ENCODE data around the gene CD151. TPM values are rescaled to one million over a fixed set of nuclear protein-coding genes. Genes with fewer than 3 reads are reported as not detected.

The CD151 gene
- total RNA-seq, 2 experiments from 2014 or later = 23.1 to 54.9 TPM

DNA sequence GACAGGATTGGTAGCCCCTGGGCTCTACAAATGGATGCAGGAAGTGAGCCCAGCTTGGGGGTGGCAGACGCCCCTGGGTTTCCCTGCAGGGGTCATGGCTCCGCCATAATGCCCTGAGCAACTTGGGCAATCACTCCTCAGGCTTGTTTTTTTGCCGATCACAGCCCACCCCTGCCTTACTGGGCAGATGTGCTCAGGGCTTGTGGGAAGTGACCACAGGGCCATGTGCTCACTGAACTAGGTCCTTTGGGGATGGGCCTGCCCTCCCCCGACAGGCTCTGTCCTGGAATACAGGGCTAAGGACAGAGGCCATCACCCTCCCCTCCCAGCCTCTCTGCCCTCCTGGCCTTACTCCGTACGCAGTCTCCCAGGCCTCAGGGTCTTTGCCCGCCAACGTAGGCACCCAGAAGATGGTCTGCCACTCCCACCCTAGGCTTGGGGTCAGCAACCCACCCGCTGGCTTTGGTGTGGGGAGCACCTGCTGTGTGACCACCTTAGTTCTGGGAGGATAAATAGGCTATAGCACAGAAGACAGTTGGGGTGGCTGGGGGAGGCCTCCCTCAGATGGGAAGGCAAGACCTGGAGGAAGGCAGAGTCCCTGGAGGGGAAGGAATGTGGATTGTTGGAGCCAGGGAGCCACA lies 19.2 kb upstream of the CD151 start:
- ATAC-seq (no peak), DNase-seq (no peak)
- H3K4me3 Mint-ChIP-seq = no peak overlapping the region
- peaks cover 27% of the 10 kb centered on the region for H3K4me1 Mint-ChIP-seq
- no peaks in the 10 kb centered on the region for H3K9me3 Mint-ChIP-seq (ENCODE audit: low read depth)
- H3K36me3 Mint-ChIP-seq = peaks cover 24% of the 10 kb centered on the region
- CTCF ChIA-PET = interaction anchor here (0.9 kb wide), 1 partner anchor 12 kb away, joined by 3 read pairs; no protein-coding TSS in a partner anchor
- peak overlapping the region; percentile 39 for H3K27ac Mint-ChIP-seq
- no peaks in the 10 kb centered on the region for H3K27me3 Mint-ChIP-seq

DNA sequence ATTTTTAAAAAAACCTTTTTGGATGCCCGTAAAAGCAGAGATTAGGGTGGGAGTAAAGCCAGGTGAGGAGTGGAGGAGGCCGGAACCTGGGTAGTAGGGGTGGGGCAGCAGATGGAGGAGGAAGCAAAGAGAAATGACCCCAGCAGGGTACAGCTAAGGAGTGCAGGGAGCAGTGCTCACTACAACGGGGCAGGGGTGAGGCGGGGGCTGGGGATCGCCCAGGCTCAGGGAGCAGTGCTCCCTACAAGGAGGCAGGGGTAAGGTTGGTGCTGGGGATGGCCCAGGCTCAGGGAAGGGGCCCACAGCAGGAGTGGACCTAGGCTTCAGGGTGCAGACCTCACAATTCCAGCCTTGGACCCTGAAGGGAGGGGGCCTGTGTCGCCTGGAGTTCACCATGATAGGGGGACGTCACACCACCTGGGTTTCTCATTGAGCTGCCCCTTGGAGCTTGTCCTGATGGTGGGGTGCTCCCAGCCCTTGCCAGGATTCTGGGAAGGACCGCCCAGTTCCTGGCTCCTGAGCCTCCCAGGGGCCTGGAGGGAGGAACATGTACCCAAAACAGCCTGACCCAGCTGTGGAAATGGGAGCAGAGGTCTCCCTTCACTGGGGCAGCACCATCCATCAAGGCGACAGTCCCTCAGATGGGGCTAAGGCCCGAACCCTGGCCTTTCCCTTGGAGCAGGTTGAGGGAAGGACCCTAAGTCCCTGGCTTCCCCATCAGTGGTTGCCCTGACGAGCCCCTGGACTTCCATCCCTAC lies 16.9 kb upstream of the CD151 start:
- ATAC-seq = no peak
- Mint-ChIP-seq H3K27me3 (no peaks in the 10 kb centered on the region), H3K9me3 (ENCODE audit: low read depth) (no peaks in the 10 kb centered on the region), H3K4me1 (peaks cover 24% of the 10 kb centered on the region), H3K4me3 (no peak overlapping the region), H3K36me3 (peaks cover 24% of the 10 kb centered on the region), H3K27ac (no peak overlapping the region)
- no peak for DNase-seq
- CTCF ChIA-PET = interaction anchor here (0.9 to 1.1 kb wide), 2 partner anchors 10 to 25 kb away, joined by 3 to 4 read pairs; no protein-coding TSS in a partner anchor

DNA sequence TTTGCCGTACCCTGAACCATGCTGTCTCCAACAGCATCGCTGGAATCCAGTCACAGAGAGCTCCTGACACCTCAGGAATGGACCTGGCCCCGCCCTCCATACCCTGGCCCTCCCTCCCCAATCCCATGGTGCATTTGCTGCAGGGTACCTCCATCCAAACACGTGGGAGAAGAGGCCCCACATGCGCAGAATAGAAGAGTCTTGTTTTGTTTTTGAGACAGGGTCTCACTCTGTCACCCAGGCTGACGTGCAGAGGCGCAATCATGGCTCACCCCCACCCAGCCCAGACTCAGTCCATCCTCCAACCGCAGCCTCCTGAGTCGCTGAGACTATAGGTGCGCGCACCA lies 16.3 kb upstream of the CD151 start:
- Mint-ChIP-seq H3K4me3 (no peak overlapping the region), H3K4me1 (peaks cover 23% of the 10 kb centered on the region), H3K36me3 (peaks cover 18% of the 10 kb centered on the region), H3K9me3 (ENCODE audit: low read depth) (no peaks in the 10 kb centered on the region), H3K27me3 (no peaks in the 10 kb centered on the region), H3K27ac (no peak overlapping the region)
- ATAC-seq (no peak), DNase-seq (no peak)
- CTCF ChIA-PET = interaction anchor here (0.9 to 1.1 kb wide), 2 partner anchors 10 to 24 kb away, joined by 3 to 4 read pairs; no protein-coding TSS in a partner anchor

DNA sequence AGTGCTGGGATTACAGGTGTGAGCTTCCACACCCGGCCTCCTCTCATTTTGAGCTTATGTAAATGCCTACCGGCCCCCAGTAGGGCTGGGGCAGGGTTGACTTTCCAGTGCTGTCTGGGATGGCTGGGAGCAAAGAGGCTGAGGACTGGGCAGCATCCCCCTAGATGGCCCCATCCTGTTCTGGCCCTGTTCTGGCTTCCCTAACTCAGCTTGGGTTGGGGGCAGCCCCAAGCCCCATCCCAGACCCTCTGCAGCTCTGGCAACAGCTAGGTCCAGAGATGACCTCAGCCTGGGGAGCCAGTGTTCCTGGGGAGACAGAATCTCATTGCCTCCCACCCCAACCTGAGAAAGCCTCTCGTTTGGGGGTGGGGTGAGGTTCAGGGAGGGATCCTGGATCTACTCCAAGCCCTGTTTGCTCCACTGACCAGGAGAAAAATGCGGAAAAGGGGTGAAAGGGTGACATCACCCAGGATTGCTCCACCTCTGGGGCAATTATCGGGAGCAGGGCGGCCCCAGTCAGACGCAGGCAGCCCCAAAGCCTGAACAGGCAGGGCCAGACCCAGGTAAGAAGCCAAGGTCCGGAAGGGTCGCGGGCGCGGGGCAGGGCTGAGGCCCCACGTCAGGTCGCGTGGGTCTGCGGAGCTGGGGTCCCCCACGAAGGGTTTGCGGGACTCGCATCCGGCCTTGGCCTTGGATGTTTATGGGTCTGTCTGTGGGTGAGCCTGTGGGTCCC lies 14.2 kb upstream of the CD151 start, which contains the start of gene PNPLA2:
TSS of gene PNPLA2 (plus strand) at position 519 of the 733 bp plus-strand sequence. CDS start 805 bp downstream, outside the sequence.
- H3K36me3 Mint-ChIP-seq = peaks cover 3% of the 10 kb centered on the region
- H3K4me3 Mint-ChIP-seq = peak within 1 kb of the TSS; percentile 73
- DNase-seq (peak; percentile 56), ATAC-seq (no peak)
- H3K27ac Mint-ChIP-seq = peak within 1 kb of the TSS; percentile 78
- CTCF ChIA-PET = interaction anchor here (1.2 to 2.8 kb wide), 7 partner anchors 10 to 233 kb away, joined by 3 to 12 read pairs (median 5); partner anchors contain the start of genes CRACR2B, POLR2L, RPLP2 and TSPAN4
- H3K9me3 Mint-ChIP-seq (ENCODE audit: low read depth) = no peaks in the 10 kb centered on the region
- no peaks in the 10 kb centered on the region for H3K27me3 Mint-ChIP-seq
- H3K4me1 Mint-ChIP-seq = peaks cover 12% of the 10 kb centered on the region

DNA sequence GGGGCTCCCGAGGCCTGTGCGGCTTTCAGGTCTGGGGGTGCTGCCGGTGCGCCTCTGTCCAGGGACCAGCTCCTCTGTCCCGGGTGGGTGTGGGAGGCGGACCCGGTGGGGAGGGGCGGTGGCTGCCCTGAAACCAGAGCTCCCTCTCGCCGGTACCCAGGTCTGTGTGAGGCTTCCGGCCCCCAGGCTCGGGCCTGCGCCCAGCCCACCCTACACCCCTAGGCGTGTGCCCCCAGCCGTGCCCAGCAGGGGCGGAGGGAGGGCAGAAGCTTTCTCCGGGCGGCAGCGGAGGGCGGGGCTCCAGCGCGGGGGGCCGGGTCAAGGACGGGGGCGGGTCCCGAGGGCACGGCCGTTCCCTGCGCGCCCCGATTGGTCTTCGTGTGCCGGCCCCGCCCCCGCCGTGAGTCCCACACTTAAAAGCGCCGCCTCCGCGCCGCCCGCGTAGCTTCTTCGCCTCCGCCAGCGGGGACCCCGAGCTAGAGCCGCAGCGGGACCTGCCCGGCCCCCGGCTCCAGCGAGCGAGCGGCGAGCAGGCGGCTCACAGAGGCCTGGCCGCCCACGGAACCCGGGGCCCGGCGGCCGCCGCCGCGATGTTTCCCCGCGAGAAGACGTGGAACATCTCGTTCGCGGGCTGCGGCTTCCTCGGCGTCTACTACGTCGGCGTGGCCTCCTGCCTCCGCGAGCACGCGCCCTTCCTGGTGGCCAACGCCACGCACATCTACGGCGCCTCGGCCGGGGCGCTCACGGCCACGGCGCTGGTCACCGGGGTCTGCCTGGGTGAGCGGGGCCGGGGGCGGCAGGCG lies 13.4 kb upstream of the CD151 start:
- H3K36me3 Mint-ChIP-seq = no peaks in the 10 kb centered on the region
- H3K4me1 Mint-ChIP-seq = peaks cover 12% of the 10 kb centered on the region
- H3K9me3 Mint-ChIP-seq (ENCODE audit: low read depth) = no peaks in the 10 kb centered on the region
- CTCF ChIA-PET = interaction anchor here (0.8 to 2.8 kb wide), 7 partner anchors 9 to 232 kb away, joined by 3 to 12 read pairs (median 5); partner anchors contain the start of genes CRACR2B, POLR2L, RPLP2 and TSPAN4
- H3K27ac Mint-ChIP-seq = peak overlapping the region; percentile 78
- peak; percentile 94 for DNase-seq
- ATAC-seq = peak; percentile 81
- H3K4me3 Mint-ChIP-seq = peak overlapping the region; percentile 73
- no peaks in the 10 kb centered on the region for H3K27me3 Mint-ChIP-seq

DNA sequence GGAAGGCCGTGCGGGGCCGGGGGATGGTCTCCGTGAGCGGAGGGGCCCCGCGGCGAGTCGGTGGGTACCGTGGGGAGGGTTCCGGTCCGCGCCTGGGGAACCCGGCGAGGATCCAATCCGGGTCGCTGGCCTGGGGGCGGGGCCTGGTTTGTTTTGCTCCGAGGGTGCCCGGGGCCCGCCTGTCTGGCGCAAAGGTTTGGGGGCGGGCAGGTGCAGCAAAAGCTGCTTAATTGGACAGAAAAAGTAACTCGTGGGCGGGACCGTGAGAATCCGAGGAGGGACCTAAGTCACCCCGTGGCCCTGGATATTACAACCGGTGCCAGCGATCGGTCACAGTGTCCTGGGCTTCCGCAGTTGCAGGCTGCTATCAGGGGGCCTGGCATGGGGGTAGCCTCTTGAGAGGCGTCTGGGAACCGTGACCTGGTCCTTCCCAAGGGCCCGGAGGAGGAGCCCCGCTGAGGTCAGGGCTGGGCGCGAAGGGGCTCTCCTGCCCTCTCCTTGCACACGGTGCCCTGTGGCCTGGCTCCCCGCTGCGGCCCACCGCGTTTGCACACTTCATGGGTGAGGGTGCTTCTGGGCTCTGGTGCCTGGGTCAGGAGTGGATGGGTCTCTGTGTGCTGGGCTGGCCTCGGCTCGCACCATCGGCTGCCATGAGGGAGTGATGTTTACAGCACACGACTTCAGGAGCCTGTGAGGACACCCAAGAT lies 12.7 kb upstream of the CD151 start:
- no peaks in the 10 kb centered on the region for H3K9me3 Mint-ChIP-seq (ENCODE audit: low read depth)
- no peaks in the 10 kb centered on the region for H3K36me3 Mint-ChIP-seq
- H3K4me1 Mint-ChIP-seq = peaks cover 12% of the 10 kb centered on the region
- peak; percentile 97 for DNase-seq
- CTCF ChIA-PET = interaction anchor here (0.7 to 2.8 kb wide), 7 partner anchors 10 to 231 kb away, joined by 3 to 12 read pairs (median 3); partner anchors contain the start of genes POLR2L, RPLP2 and TSPAN4
- H3K27me3 Mint-ChIP-seq = no peaks in the 10 kb centered on the region
- ATAC-seq = peak; percentile 77
- H3K27ac Mint-ChIP-seq = peak overlapping the region; percentile 78
- H3K4me3 Mint-ChIP-seq = peak overlapping the region; percentile 73

DNA sequence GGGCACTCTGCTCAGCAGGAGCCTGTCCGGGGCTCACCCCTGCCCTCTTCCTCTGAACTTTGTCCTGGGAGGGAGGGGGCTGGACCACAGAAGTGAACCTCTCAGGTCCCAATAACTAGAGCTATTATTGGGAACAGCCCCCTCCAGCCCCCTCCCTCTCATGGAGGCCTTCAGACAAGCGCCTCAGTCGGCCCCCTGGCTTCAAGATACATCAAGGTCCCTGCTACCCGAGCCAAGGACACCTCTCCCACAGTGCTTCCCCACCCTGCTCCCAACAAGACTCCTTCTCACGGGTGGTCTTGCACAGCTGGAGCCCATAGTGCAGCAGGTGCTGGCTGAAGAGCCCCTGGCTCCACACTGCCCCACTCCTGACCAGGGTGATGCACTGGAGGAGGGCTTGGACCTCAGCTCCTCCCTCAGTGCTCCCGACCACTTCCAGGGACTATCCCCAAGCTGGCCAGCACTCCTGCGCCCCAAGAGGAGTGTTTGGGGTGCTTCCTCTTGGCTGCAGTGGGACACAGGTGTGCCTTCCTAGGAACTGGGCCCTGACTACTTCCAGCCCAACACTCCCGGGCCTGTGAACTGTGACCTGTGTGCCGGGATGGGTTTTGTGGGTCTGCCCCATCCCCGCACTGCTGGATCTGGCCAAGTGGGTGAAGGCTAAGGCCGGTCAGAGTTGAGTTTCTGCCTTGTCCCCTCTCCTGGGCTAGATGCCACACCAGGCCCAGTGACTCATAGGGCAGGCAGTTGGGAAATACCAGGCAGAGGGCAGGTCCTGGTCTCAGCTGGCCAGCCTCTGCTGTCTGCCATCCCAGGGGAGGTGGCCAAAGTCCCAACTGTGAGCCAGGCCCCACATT lies 11.9 kb upstream of the CD151 start:
- Mint-ChIP-seq H3K9me3 (ENCODE audit: low read depth) (no peaks in the 10 kb centered on the region), H3K36me3 (no peaks in the 10 kb centered on the region), H3K27me3 (no peaks in the 10 kb centered on the region), H3K27ac (peak overlapping the region; percentile 65), H3K4me1 (peaks cover 12% of the 10 kb centered on the region), H3K4me3 (peak overlapping the region; percentile 73)
- no peak for ATAC-seq
- no peak for DNase-seq
- CTCF ChIA-PET = interaction anchor here (0.7 to 1.8 kb wide), 3 partner anchors 9 to 18 kb away, joined by 3 to 12 read pairs (median 5); partner anchors contain the start of gene RPLP2

DNA sequence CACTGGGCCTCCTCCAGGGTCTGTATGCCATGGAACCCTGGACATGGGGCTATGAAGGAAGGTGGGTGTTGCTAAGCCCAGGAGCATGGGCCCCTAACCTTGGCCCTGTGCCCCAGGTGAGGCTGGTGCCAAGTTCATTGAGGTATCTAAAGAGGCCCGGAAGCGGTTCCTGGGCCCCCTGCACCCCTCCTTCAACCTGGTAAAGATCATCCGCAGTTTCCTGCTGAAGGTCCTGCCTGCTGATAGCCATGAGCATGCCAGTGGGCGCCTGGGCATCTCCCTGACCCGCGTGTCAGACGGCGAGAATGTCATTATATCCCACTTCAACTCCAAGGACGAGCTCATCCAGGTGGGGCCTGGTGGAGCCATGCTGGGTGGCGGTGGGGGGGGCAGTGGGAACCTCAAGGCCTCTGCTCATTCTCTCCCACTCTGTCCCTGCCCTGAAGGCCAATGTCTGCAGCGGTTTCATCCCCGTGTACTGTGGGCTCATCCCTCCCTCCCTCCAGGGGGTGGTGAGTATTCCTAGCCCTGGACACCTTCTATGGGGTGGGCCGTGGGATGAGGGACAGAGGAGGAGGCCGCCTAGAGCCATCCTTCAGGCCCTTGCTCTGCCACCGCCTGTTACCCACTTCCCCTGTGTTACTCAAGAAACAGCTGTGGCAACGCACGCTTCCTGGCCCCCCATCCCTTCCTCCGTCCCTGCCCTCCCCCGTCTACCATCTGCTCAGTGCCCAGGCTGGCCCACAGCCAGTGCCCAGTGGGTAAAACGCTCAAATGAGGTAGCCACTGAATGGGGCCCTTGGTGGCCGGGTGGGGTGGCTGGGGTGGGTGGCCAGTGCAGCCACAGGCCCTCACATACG lies 11.0 kb upstream of the CD151 start:
- H3K27me3 Mint-ChIP-seq = no peaks in the 10 kb centered on the region
- no peaks in the 10 kb centered on the region for H3K36me3 Mint-ChIP-seq
- no peaks in the 10 kb centered on the region for H3K9me3 Mint-ChIP-seq (ENCODE audit: low read depth)
- ATAC-seq = no peak
- DNase-seq = no peak
- no peak overlapping the region for H3K4me3 Mint-ChIP-seq
- CTCF ChIA-PET = interaction anchor here (0.9 kb wide), 1 partner anchor 13 kb away, joined by 3 read pairs; no protein-coding TSS in a partner anchor
- no peak overlapping the region for H3K27ac Mint-ChIP-seq
- peaks cover 17% of the 10 kb centered on the region for H3K4me1 Mint-ChIP-seq

DNA sequence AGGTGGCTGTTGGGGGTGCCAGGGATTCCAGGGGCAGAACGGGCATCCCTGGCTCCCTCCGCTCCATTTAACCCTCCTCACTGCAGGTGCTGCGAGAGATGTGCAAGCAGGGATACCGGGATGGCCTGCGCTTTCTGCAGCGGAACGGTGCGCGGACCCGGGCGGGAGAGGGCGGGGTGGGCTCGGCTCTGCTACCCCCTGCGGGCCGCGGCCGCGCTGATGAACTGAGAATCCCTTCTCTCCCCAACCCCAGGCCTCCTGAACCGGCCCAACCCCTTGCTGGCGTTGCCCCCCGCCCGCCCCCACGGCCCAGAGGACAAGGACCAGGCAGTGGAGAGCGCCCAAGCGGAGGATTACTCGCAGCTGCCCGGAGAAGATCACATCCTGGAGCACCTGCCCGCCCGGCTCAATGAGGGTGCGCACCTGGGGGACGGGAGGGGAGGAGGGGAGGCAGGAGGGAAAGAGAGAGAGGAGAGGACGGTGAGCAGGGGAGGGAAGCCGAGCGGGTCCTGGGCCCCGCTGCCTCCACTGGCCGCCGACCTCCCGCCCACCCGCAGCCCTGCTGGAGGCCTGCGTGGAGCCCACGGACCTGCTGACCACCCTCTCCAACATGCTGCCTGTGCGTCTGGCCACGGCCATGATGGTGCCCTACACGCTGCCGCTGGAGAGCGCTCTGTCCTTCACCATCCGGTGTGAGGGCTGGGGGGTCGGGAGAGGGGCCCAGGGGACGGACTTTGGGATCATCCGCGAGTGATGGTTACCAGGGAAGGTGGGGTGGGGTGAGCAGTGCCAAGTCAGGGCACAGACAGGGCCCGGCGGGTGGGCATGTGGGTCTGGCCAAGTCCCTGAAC lies 9.1 kb upstream of the CD151 start:
- CTCF ChIA-PET = no interaction called here
- H3K9me3 Mint-ChIP-seq (ENCODE audit: low read depth) = no peaks in the 10 kb centered on the region
- DNase-seq = no peak
- no peak overlapping the region for H3K4me3 Mint-ChIP-seq
- peaks cover 24% of the 10 kb centered on the region for H3K4me1 Mint-ChIP-seq
- no peak overlapping the region for H3K27ac Mint-ChIP-seq
- peaks cover 9% of the 10 kb centered on the region for H3K27me3 Mint-ChIP-seq
- no peaks in the 10 kb centered on the region for H3K36me3 Mint-ChIP-seq
- no peak for ATAC-seq

DNA sequence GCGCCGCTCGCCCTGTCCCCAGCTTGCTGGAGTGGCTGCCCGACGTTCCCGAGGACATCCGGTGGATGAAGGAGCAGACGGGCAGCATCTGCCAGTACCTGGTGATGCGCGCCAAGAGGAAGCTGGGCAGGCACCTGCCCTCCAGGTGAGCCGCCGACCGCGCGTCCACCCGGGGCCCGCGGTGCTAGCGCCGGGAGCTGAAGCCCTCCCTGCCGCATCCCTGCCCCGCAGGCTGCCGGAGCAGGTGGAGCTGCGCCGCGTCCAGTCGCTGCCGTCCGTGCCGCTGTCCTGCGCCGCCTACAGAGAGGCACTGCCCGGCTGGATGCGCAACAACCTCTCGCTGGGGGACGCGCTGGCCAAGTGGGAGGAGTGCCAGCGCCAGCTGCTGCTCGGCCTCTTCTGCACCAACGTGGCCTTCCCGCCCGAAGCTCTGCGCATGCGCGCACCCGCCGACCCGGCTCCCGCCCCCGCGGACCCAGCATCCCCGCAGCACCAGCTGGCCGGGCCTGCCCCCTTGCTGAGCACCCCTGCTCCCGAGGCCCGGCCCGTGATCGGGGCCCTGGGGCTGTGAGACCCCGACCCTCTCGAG lies 8.4 kb upstream of the CD151 start:
- CTCF ChIA-PET = interaction anchor here (2.3 kb wide), 1 partner anchor 13 kb away, joined by 9 read pairs; no protein-coding TSS in a partner anchor
- Mint-ChIP-seq H3K36me3 (no peaks in the 10 kb centered on the region), H3K9me3 (ENCODE audit: low read depth) (no peaks in the 10 kb centered on the region), H3K27ac (no peak overlapping the region), H3K27me3 (peaks cover 16% of the 10 kb centered on the region), H3K4me1 (peaks cover 29% of the 10 kb centered on the region), H3K4me3 (no peak overlapping the region)
- ATAC-seq (no peak), DNase-seq (no peak)
